Activated CD4-positive, CD25-positive, alpha-beta regulatory T cell treated with anti-CD3 and anti-CD28 coated beads, Interleukin-2, amount 50 U/mL, for 16 hours (primary cell): ENCODE data around the gene TNKS2.
"Not testable (repeated sequence)": the region's sequence is repeated elsewhere in the genome, so short reads cannot be mapped to it uniquely, and the experiment has no call there.

Experiments
- DNase-seq: peaks from one replicate; pipeline ENCODE4 v3.0.0-alpha.2; 2020; ENCODE audit warnings: low read depth, low spot score

The TNKS2 gene

DNA sequence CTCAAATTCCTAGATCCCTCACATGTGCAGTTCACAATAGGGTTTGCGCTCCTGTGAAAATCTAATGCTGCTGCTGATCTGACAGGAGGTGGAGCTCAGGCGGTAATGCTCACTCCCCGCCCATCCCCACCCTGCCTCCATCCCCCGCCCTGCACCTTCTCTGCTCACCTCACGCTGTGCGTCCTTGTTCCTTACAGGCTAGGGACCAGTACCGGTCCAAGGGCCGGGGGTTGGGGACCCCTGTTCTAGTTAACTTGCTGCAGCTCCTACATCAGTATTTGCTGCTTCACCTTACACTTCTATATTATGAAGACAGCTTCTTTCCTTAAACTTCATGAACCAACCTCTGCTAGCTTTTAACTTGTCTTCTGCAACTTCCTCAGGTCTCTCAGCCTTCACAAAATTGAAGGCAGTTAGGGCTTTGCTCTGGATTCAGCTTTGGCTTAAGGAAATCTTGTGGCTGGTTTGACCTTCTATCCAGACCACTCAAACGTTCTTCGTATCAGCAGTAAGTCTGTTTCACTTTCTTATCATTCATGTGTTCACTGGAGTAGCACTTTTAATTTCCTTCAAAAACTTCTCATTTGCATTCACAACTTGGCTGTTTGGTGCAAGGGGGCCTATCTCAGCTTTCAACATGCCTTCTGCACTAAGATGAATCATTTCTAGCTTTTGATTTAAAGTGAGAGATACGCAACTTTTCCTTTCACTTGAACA lies 1.7 kb upstream of the TNKS2 start:
- DNase-seq, result peak; percentile 19

DNA sequence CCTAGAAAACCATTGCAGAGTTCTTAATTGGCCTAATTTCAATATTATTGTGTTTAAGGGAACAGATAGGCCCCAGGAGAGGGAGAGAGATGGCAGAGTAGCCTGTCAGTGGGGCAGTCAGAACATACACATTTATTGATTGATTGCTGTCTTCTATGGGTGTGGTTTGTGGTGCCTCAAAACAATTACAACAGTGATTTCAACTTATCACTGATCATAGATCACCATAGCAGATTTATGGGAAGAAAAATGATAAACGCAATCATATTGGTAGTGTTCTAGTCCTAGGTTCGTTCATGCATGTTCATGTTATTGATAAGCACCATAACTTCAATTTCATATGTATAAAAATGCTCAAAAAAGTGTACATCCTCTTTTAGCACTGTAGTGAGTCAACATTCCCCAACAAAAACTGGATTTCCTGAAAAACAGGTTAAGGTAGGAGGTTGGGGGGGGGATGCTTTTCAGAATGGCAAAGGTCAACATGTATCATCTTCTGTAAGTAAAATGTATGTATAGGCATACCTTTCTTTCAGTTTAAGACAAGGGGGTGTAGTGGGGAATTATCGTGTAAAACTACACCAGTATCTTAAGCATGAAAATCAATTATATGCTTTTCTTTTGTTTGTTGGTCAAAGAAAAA lies 1.1 kb upstream of the TNKS2 start:
- DNase-seq, result no peak

DNA sequence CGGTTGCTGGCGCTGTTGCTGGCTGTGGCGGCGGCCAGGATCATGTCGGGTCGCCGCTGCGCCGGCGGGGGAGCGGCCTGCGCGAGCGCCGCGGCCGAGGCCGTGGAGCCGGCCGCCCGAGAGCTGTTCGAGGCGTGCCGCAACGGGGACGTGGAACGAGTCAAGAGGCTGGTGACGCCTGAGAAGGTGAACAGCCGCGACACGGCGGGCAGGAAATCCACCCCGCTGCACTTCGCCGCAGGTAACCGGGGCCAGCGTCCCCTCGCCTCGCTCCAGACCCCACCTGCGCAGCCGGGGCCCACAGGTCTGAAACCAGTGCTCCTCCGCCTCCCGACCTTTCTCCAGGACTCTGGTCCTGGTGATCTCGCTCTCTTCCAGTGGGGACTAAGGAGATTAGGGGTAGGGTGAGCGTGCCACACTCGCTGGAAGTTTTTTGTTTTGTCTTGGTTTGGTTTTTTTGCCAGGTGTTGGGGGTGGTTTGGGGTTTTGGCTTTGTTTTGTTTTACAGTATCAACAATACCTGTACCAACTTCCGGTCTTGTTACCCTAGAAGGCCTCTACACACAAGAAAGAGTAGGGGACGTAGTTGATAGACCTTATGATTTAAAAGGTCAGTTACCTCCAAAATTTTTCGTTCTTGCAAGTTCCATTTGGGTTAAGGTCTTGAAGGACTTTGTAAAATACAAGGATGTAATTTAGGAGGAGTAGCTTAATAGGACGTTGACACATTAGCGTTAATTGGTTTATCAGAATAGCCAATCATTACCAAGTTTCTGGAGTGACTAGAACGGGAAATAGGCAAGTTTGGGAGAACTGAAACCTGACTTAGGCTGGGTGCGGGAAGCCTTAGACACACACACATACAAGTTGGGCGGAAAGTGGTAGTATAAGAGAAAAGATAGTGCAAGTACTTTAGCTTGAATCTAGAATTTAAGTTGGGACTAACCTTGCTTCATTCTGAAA lies 704 bp downstream of the TNKS2 start:
- no peak for DNase-seq

DNA sequence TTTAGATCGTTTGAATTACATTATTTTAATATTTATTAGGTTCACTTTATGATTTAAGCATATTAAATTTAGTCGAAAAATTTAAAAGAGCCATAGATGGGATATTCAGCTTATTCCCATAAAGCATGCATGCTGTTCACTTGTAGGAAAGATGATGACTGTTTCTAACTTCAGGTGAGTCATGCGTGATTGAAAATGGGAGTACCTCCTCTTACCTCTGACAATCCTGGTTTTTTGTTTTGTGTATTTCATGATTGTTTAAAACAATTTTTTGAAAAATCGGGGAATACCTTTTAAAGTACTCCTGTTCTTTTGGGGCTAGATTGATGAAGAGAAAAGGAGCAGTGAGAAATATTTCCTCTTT lies 1.4 kb downstream of the TNKS2 start:
- DNase-seq, result no peak

DNA sequence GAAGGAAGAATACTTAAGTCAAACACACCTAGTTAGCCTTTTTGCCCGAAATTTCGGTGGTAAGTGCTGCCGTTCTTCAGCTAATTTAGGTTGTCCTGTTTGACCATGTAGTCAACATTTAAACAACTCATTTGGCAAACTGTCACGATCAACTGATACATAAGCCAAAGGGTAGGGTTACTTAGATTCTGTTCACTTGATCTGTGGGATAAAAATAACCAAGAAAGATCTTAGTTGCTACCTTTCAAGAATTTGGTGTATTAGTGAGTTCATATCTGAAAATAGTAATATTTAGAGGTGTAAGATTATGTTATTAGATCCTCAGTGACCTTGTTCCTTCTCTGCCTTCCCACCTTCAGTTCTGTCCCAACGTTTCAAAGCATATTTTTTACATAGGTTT lies 2.0 kb downstream of the TNKS2 start:
- DNase-seq, result no peak

DNA sequence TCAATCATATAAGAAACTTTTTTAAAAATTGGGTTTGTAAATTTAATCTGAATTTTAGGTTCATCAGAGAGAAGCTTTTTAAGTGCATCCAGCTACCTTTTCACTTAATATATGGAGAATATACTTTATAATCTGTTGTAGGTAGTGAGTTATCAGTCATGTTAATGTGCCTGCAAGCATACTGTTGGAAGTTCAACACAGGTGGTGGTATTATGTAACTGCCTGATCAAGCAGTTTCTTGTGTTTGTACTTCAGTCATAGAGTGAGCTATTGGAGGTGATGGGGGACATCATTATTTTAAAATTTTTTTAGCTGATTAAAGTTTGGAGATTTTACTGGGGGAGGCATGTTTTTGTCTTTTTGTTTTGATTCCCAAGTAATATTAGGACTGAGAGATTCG lies 2.5 kb downstream of the TNKS2 start:
- DNase-seq, result no peak

DNA sequence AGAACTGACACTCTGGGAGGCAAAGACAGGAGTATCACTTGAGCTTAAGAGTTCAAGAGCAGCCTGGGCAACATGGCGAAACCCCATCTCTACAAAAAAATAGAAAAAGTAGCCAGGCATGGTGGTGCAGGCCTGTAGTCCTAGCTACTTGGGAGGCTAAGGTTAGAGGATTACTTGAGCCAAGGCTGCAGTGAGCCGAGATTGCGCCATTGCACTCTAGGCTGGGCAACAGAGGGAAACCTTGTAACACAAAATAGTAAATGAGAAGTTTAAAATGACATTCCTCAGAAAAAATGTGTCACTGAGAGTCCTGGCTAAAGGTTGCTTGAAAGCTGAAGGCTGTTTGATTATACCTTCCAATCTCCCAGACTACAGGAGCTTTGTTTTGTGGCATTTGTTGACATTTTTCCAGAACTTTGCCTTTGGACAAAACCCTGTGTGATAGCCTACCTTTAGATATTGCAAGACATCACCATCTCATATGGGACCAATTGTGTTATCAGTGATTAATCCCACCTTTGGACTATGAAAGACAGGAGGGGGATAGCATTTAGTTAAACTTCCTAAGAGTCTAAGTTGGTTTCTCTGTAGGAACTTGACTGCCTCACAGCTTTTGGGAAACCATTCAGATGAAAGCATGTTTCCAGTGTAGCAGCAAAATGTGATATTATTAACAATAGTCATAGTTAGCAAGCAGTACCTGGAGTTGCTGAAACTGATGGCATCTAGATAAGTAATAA lies 5.3 kb downstream of the TNKS2 start:
- DNase-seq, result no peak

DNA sequence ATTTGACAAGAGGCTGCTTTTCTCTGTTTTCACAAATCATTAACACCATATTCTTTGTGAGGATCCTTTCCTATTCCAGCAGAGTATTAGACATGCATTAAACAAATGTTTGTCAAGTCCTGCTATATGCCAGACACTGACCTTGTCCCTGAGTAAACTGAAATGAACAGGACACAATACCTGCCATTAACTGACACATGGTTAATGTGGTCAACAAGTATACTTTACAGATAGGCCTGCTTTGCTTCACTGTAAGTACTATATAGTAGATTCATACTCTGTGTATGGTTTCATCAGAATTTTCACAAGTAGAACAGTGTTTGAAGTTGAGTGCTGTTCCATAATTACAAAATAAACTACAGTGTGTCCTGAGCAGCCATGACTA lies 5.9 kb downstream of the TNKS2 start:
- DNase-seq, result no peak

DNA sequence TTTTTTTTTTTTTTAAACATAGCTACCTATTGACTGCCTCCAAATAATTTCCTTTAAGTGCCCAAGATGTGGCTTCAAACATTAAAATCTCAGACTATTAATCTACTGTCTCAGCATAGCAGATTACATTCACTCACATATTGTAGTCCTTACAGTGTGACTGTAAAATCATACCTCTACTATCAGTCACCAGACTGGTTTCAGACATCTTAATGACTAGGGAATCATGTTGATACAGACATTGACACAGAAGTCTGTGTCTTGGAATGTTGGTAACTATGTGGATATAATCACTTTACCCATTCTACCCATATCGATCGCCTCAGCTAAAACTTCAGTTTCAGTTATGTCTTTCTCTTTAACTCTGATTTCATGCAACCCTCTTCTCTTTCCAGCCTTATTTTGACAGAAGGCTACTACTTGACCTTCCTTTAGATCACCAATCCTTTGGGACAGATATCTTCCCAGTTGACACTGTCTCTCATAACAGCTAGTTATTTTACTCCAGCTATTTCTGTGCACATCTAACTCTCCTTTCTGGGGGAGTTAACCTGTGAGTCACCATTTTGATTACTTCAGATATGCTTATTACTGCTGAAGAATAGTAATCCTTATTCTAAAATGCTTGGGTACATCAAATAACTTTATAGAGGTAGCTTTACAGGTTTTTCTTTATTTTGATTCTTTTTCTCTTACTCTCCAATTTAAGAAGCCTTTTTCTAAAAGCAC lies 7.0 kb downstream of the TNKS2 start:
- DNase-seq, result no peak

DNA sequence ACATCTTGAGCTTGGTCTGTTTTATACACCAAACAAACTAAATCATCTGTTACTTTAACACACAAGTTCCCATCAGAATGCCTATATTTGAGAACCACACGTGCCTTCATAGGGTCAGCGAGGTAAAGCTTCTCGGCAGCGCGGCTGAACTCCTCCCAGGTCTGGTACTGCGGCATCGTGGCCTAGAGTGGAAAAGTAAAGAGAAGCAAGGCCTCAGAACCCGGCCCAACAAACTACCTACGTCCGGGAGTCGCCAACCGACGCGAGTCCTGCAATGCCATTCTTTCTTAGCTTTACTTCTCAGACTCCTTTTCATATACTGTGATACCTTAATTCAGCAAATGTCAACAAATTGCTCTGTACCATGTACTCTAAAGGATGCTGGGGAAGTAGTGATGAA lies 9.0 kb downstream of the TNKS2 start:
- DNase-seq, result not testable (repeated sequence)

DNA sequence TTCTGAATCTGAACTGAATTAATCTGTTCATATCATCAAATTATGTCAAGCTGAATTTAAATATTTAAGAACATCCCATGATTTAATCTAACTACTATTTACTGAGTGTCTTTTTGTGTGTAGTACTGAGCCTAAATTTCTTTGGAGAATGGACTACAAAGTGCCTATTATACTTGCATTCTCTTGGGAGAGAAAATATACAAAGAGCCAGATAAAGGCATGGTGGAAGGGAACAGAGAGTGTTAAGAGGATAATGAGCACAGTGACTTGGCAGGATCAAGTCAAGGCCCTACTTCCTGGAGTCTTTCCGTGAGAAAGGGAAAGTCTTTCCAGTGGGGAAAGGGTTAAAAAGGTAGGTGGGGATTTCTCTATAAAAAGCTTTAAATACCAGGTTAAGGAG lies 15.0 kb downstream of the TNKS2 start:
- no peak for DNase-seq

DNA sequence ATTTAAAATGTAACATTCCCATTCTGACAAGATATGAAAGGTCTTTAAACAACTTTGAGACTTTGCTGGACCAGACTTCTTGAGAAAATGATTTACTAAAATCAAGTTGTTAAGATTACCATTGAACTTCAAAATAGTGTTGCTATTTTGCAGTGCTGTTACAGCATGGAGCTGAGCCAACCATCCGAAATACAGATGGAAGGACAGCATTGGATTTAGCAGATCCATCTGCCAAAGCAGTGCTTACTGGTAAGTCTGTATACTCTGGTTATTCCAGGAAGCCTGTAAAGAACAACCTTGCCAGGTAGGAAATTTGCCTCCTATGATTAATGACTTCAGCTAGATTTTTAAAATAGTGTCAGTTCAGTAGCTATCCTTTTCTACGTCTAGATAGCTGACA lies 18.8 kb downstream of the TNKS2 start:
- DNase-seq, result no peak

DNA sequence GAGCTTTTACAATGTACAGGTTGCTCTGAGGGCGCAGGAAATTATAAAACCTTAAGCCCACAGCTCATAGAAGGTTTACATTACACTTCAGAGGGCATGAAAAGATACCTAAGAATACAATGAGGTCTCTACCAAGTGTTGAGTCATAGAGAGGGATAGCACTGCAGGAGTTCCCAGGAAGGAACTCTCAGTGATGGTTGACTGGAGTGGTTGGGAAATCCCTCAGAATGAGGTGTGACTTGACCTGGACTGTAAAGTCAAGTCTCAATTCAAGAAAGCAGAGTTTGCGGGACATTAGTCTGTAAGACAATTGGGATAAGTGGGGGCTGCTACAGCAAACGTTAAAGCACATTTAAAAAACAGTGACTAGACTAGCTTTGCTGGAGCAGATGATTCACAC lies 21.9 kb downstream of the TNKS2 start:
- no peak for DNase-seq

DNA sequence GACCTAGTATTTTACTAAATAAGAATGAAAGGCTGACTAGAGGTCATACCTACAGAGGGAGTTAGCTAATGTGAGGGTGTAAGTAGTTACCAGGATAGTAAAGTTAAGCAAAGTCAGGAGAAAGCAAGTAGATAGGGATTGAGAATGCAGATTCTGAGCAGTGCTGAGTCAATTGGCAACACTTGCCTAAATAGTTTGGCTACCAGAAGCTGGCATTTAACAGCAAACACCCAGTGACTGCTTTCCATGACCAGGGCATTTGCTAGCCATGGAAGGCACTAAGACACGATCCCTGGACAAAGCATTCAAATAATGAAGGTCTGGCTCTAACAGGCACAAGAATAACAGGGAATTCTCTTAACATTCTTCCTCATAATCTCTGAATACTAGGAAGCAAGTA lies 25.9 kb downstream of the TNKS2 start:
- DNase-seq, result no peak

DNA sequence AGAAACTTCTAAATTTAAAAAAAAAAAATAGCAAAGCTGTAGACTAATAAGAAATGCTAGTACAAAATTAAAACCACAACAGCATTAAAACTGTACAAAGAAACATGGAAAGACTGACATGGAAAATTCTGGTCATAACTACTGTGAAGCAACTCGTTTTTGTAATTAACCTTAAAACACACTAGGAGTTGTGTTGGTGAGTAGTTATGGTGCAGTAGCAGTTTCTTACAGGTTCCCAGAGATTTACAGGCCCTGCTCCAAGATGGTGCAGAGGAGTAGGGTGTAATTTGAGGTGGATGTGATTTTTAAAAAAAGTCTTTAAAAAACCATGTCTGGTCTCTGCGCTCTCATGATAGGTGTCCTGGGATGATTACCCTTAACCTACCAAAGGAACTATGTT lies 31.0 kb downstream of the TNKS2 start:
- DNase-seq, result no peak

DNA sequence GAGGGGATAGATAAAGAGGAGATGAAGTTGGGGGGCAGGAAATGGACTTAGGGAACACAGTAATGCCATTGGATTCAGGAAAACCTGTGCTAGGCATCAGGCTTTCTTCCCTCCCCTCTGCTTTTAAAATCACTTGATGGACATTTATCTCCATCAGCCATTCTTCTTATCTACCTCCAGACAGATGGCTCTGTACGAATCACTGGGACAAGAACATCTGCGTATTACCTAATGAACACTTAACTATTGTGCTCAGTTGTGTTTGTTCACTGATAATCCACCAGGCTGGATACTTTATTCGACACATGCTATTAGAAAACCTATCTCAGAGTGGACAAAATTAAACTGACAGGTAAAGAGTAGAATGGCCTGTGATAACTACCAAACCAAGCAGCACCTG lies 40.0 kb downstream of the TNKS2 start:
- no peak for DNase-seq

DNA sequence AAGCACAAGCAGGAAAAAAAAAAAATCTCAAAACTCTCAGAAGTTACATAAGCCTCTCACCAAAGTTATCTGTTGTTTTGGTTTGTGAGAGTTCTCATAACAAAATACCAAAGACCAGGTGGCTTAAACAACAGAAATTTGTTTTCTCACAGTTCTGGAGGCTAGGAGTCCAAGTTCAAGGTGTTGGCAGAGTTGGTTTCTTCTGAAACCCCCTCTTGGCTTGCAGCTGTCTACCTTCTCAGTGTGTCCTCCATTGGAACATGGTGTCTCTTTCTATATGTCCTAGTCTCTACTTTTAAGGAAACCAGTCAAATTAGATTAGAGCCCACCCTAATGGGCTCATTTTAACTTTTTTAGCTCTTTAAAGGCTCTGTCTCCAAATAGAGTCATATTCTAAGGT lies 44.9 kb downstream of the TNKS2 start:
- no peak for DNase-seq

DNA sequence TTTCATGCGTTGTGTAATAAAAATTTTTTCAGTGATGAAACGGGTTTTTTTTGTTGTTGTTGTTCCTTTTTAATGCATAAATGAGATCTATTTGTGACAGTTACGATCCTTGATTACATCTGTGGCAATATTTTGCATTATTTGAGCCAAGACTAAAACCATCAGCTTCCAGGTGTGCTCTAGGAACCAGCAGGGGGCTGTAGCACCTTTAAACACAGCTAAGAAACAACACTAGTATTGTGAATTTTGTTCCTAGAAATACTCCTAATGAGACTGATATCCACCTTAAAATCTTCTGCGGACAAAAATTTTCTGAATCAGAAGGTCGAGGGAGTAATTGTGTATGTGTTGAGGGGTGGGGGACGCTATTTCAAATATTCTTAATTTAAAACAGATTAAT lies 58.4 kb downstream of the TNKS2 start:
- DNase-seq, result no peak

DNA sequence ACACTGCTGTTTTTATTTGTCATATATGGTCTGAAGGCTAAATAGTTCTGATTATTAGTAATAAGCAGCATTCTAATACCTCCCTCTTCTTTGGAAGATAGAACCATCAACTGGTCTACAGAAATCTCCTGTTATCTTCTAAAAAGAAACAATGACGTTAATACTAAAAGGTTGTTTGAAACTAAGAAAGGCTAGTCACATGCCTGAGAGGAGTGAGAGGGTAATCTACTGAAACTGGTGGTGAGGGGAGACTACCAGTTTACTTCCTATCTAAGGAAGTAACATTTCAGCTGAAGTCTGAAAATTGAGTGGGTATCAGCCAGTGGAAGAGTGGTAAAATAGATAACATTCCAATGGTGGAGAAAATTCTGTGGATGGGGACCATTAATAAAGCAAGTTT lies 62.7 kb downstream of the TNKS2 start:
- no peak for DNase-seq

DNA sequence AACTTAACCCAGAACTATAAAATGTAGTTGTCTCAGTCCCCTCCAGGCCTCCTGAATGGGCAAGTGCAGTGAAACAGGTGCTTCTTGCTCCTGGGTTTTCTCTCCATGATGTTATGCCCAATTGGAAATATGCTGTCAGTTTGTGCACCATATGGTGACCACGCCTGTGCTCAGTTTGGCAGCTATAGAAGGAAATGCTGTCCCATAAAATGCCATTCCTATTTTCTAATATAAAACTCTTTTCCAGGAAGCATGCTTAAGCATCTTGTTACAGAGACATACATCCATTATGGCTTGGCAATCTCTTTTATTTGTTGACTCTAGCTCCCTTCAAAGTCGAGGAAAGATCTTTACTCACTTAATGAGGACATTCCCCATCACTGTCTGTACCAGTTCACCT lies 65.9 kb downstream of the TNKS2 start:
- no peak for DNase-seq

DNA sequence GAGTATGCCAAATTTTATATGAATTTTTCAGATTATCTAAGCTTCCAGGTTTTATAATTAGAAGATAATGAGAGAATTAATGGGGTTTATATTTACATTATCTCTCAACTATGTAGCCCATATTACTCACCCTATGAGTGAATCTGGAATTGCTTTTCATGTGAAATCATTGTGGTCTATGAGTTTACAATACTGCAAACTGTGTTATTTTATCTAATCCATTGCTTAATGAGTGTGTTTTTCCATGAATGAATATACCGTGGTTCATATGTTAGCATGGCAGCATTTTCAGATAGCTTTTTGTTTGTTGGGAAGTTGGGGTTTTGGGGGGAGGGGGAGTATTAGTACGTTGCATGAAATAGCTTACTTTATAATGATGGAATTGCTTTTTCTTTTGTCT lies 66.5 kb downstream of the TNKS2 start:
- DNase-seq, result no peak
